Upper lobe of left lung (tissue), 6 donors: ENCODE data around the gene NR3C1. TPM values are rescaled to one million over a fixed set of nuclear protein-coding genes. Genes with fewer than 3 reads are reported as not detected.
A peak's percentile ranks its signal among the peaks of the same experiment; 100 is the strongest.

Experiments used
- ATAC-seq, 2 donors: fragments of 200-7000 bp; cut with Tn5 transposase; one replicate each; pipeline ENCODE4 v1.9.1; 2022; ENCODE audit warnings: mild to moderate bottlenecking in 2 of 2, moderate library complexity in 2 of 2; ENCODE audit not compliant: low FRiP score in 2 of 2
- DNase-seq, 2 donors: peaks; one replicate each; pipeline ENCODE4 v3.0.0-alpha.2; 2019 to 2020
- H3K27ac ChIP-seq, 4 donors: fragments of 200-600 bp; sonication (generic); one replicate each; pipeline ENCODE4 v1.5.1; 2016 to 2019
- H3K27me3 ChIP-seq, 4 donors: fragments of 200-600 bp; sonication (generic); one replicate each; pipeline ENCODE4 v1.5.1; 2017 to 2019
- H3K36me3 ChIP-seq, 4 donors: fragments of 200-600 bp; sonication (generic); one replicate each; pipeline ENCODE4 v1.5.1; 2016 to 2019
- H3K4me1 ChIP-seq, 4 donors: fragments of 200-600 bp; sonication (generic); one replicate each; pipeline ENCODE4 v1.5.1; 2018 to 2019
- H3K4me3 ChIP-seq, 4 donors: fragments of 200-600 bp; sonication (generic); one replicate each; pipeline ENCODE4 v1.5.1; 2017 to 2019; ENCODE audit warnings: mild to moderate bottlenecking in 2 of 4, moderate library complexity in 1 of 4
- H3K9me3 ChIP-seq, 4 donors: fragments of 200-600 bp; sonication (generic); one replicate each; pipeline ENCODE4 v1.5.1; 2018 to 2019
- EP300 ChIP-seq, 4 donors: sonication (generic); formaldehyde crosslinking; IDR thresholded peaks; one replicate each; pipeline ENCODE4 v1.5.1; 2017; ENCODE audit warnings: antibody characterized with exemption in 4 of 4, control low read depth in 2 of 4
- POLR2A ChIP-seq, 4 donors: fragments of 450-650 bp; IDR thresholded peaks; one replicate each; pipeline ENCODE4 v1.5.1; 2016 to 2017; ENCODE audit warnings: antibody characterized with exemption in 4 of 4, mild to moderate bottlenecking in 2 of 4
- POLR2AphosphoS5 ChIP-seq, 2 donors: sonication (generic); formaldehyde crosslinking; IDR thresholded peaks; one replicate each; pipeline ENCODE4 v1.5.1; 2017; ENCODE audit warnings: antibody characterized with exemption in 2 of 2
- WGBS, 2 donors: methylation state at CpG; one replicate each; pipeline ENCODE4 v1.1.5; 2017 to 2018; 5-methylcytosine and 5-hydroxymethylcytosine counted together
- total RNA-seq, 6 donors: library from RNA; depleted of rRNA in 4 of 6; stranded (reverse); fragments of >200 nt in 4 of 6; gene quantifications; one replicate each; pipeline versions ENCODE4 v1.1.0 to v1.2.1, GENCODE V29; 2016 to 2021
- TF ChIP-seq, protein P1 (sequence below), 6 experiments: fragments of 450-650 bp in 4 of 6; fragments of 200-600 bp in 2 of 6; sonication (generic) in 2 of 6; IDR thresholded peaks; one replicate each; pipeline ENCODE4 v1.5.1; 2016 to 2019; ENCODE audit warnings: antibody characterized with exemption in 6 of 6
- donor health status: DM: no; HTN: no; CAD: no; lungs with moderate emphysema.
- donor health status: DM: no; HTN: yes; CAD: no; lungs with severe emphysema.

NR3C1 gene
- total RNA-seq, 6 donors from 2014 or later, result 44.5 to 101 (median 72.7) TPM

DNA sequence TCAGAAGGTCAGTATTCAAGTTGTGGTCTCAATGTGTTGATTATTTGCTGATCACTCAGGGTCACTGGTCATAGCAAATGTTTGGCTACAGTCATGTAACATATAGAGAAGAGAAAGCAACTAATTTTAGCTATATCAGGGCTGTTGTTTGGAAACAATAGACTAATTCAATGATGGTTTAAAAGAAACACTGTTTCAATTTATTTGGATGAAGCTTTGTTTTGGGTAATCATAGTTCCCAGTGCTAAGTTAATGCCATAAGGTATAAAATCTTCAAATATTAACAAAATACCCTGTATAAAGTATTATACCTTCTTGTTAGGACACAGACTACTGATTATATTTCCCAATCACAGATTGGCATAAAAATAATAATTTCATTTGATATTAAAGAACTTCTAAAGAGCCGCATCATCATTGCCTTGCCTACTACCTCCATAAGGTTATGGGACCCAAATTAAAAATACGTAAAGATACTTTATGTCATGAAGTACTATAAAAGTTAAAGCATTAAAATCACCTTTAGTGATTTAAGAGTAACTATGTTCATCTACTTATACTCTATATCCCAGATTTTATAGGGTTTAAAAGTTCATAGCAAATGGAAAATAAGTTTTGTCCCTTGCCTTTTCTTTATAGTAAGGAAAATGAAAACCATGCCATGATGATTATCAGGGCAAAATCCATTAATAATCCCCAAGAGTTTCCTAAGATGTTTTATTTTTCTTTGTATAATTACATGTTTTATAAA is 6.0 kb downstream of the NR3C1 start:
- H3K9me3 ChIP-seq, result no peaks in the 10 kb centered on the region

DNA sequence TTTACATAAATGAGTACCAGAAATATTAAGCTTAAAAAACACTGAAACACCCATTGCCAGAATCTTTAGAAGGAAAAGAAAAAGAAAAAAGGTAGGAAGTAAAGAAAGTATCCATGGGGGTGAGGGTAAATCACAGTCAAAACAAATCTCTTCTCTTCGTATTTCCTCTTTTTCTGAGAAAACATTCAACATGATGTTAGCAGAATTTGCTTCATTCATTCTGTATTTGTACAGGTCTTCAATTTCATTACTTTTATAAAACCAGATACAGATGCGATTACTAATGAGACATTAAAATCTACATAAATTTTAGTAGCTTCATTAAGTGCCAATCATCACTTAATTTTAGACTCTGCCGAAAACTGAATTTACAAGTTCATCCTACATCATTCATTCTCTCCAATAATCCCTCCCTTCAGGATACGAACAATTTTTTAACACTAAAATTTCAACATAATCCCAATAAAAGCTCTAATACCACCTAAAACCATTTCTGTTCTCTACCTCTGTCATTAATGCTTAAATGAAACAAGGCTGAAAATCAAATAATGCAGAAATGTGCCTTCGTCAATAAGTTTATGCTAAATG is 7.0 kb downstream of the NR3C1 start:
- Histone ChIP-seq H3K4me3 (peak overlapping the region in 3 of 4 donors; percentile 15 to 93 (median 90)), H3K36me3 (no peaks in the 10 kb centered on the region), H3K4me1 (peaks cover 57 to 89% (median 78%) of the 10 kb centered on the region in 4 donors)

More for the DNA sequence above, 6.0 kb downstream of the NR3C1 start:
- 71 to 76% methylated on average over 2 of the region's 2 CpGs for WGBS, 2 donors
- Histone ChIP-seq H3K4me1 (peaks cover 50 to 85% (median 75%) of the 10 kb centered on the region in 4 donors), H3K27ac (peak overlapping the region in 1 of 4 donors; percentile 100), H3K36me3 (no peaks in the 10 kb centered on the region), H3K27me3 (no peaks in the 10 kb centered on the region), H3K4me3 (peak overlapping the region in 3 of 4 donors; percentile 1 to 93 (median 90))
- no peak for DNase-seq
- no peak for TF ChIP-seq POLR2AphosphoS5 (IDR thresholded peaks at IDR 0.05)
- no peak for ATAC-seq

DNA sequence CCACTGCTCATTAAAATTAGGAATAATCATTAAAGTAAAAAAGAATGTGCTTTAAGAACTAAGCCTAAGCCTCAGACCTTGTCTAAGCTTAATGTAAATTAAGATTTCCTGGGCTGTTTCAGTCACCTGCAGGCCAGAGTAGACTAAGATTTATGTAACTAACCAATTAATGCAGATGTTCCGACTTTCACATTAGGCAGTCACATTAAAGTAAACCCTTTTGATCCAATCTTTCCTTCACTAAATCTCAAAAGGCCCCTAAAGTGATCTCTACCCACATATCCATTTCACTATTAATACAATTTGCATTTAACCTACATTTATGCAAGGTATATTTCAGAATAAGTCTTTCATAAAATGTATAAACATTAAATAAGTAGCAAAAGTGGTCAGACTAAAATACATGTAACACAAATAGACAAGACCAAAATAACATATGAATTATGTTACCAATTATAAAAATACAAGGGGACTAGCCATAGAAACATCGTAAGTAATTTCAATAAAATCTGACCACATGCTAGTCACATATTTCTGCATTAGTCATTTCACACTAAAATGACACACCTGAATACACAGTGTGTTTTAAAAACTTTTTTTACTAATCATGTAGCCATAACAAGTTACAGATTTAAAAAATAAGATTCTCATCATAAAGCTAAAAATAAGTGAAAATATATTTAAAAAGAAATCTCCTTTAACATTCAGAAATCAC is 7.7 kb downstream of the NR3C1 start:
- DNase-seq (no peak), ATAC-seq (no peak)
- no peaks in the 10 kb centered on the region for H3K36me3 ChIP-seq
- WGBS, 2 donors, result 43 to 46% methylated on average over 2 of the region's 2 CpGs
- H3K27me3 ChIP-seq, result no peaks in the 10 kb centered on the region
- peaks cover 63 to 87% (median 79%) of the 10 kb centered on the region in 4 donors for H3K4me1 ChIP-seq
- no peaks in the 10 kb centered on the region for H3K9me3 ChIP-seq
- H3K4me3 ChIP-seq, result peak overlapping the region in 2 of 4 donors; percentile 90 to 93
- TF ChIP-seq POLR2A (IDR thresholded peaks at IDR 0.05), result no peak
- no peak for TF ChIP-seq POLR2AphosphoS5 (IDR thresholded peaks at IDR 0.05)
- TF ChIP-seq, protein P1, sequence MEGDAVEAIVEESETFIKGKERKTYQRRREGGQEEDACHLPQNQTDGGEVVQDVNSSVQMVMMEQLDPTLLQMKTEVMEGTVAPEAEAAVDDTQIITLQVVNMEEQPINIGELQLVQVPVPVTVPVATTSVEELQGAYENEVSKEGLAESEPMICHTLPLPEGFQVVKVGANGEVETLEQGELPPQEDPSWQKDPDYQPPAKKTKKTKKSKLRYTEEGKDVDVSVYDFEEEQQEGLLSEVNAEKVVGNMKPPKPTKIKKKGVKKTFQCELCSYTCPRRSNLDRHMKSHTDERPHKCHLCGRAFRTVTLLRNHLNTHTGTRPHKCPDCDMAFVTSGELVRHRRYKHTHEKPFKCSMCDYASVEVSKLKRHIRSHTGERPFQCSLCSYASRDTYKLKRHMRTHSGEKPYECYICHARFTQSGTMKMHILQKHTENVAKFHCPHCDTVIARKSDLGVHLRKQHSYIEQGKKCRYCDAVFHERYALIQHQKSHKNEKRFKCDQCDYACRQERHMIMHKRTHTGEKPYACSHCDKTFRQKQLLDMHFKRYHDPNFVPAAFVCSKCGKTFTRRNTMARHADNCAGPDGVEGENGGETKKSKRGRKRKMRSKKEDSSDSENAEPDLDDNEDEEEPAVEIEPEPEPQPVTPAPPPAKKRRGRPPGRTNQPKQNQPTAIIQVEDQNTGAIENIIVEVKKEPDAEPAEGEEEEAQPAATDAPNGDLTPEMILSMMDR (IDR thresholded peaks at IDR 0.05), result no peak
- TF ChIP-seq EP300 (IDR thresholded peaks at IDR 0.05), result no peak
- H3K27ac ChIP-seq, result peak overlapping the region in 3 of 4 donors; percentile 10 to 100 (median 14)

More for the DNA sequence above, 7.0 kb downstream of the NR3C1 start:
- ATAC-seq, result no peak
- 41 to 50% methylated on average over 5 of the region's 5 CpGs for WGBS, 2 donors
- DNase-seq, result no peak
- Histone ChIP-seq H3K27ac (peak overlapping the region in 2 of 4 donors; percentile 14 to 100), H3K9me3 (no peaks in the 10 kb centered on the region), H3K27me3 (no peaks in the 10 kb centered on the region)
- TF ChIP-seq EP300 (IDR thresholded peaks at IDR 0.05) (no peak), POLR2A (IDR thresholded peaks at IDR 0.05) (no peak), POLR2AphosphoS5 (IDR thresholded peaks at IDR 0.05) (no peak)
- TF ChIP-seq, protein P1 (IDR thresholded peaks at IDR 0.05), result no peak

DNA sequence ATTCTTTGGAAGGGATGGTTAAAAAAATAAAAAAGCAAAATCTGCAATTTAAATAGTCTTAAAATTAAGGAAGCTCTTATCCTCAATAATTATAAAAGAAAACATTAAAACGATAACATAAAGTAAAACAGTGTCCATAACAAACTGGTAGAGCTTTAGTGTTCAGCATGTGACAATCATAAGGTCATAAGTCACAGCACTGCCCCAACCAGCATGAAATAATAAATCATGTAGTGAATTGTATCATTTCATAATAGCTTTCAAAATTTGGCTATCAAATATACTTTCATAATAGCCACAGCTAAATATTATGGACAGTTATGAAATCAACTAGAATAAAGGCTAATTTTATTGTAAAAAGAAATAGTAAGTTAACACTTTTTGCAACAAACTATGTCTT is 10.0 kb downstream of the NR3C1 start:
- H3K36me3 ChIP-seq, result no peaks in the 10 kb centered on the region
- H3K9me3 ChIP-seq, result no peaks in the 10 kb centered on the region
- TF ChIP-seq EP300 (IDR thresholded peaks at IDR 0.05), result no peak
- TF ChIP-seq, protein P1 (IDR thresholded peaks at IDR 0.05), result no peak
- TF ChIP-seq POLR2AphosphoS5 (IDR thresholded peaks at IDR 0.05), result no peak
- TF ChIP-seq POLR2A (IDR thresholded peaks at IDR 0.05), result no peak
- DNase-seq (no peak), ATAC-seq (no peak)
- H3K4me1 ChIP-seq, result peaks cover 64 to 80% (median 71%) of the 10 kb centered on the region in 4 donors
- H3K4me3 ChIP-seq, result no peak overlapping the region
- no peaks in the 10 kb centered on the region for H3K27me3 ChIP-seq
- 47 to 63% methylated on average over 1 of the region's 1 CpG for WGBS, 2 donors
- no peak overlapping the region for H3K27ac ChIP-seq

DNA sequence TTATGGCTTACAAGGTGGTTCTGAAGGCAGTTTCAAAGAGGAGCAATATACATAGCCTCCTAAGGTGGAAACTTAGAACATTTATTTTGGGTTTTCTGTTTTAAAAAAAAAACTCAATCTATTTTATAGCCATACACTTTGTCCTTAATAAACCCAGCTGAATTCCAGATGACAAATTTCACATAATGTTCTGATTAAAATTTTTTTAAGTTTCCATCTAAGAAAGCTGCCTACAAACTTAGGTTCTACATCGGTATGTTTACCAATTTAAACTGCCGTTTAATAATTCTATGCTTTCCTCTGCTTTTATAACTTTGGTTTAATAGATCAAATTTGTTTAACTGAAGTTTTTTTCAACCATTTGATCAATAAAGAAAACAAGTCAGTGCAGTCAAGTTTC is 12.5 kb downstream of the NR3C1 start:
- no peak for TF ChIP-seq POLR2A (IDR thresholded peaks at IDR 0.05)
- no peak for TF ChIP-seq POLR2AphosphoS5 (IDR thresholded peaks at IDR 0.05)
- TF ChIP-seq, protein P1 (IDR thresholded peaks at IDR 0.05), result no peak
- TF ChIP-seq EP300 (IDR thresholded peaks at IDR 0.05), result no peak

More for the DNA sequence above, 12.5 kb downstream of the NR3C1 start:
- no peak overlapping the region for H3K4me3 ChIP-seq
- peaks cover 53 to 76% (median 65%) of the 10 kb centered on the region in 4 donors for H3K4me1 ChIP-seq
- DNase-seq (no peak), ATAC-seq (no peak)
- 79 to 87% methylated on average over 2 of the region's 2 CpGs for WGBS, 2 donors
- no peaks in the 10 kb centered on the region for H3K27me3 ChIP-seq
- H3K9me3 ChIP-seq, result peaks cover 0 to under 1% (median 0%) of the 10 kb centered on the region in 4 donors
- H3K36me3 ChIP-seq, result peaks cover 0 to 4% (median 0%) of the 10 kb centered on the region in 4 donors
- H3K27ac ChIP-seq, result no peak overlapping the region
